Activated CD4-positive, CD25-positive, alpha-beta regulatory T cell (primary cell): ENCODE data around the gene DENND6A.
"Not testable (repeated sequence)": the region's sequence is repeated elsewhere in the genome, so short reads cannot be mapped to it uniquely, and the experiment has no call there.

ENCODE experiments used
- DNase-seq, 4 experiments: peaks; one replicate each; lab custom pipeline; 2025; lab: John Stamatoyannopoulos, UW

Gene DENND6A

GRCh38 chr3:57634259-57634658, 58.6 kb downstream of the DENND6A start:
- not testable (repeated sequence) for DNase-seq

- DNase-seq = no peak
Measured at GRCh38 chr3:57627976-57628375, 64.9 kb downstream of the DENND6A start.

GRCh38 chr3:57624801-57625200, 68.1 kb downstream of the DENND6A start:
- DNase-seq = no peak

- DNase-seq = no peak
Measured at GRCh38 chr3:57622362-57622761, 70.5 kb downstream of the DENND6A start.

- DNase-seq = no peak
Measured at GRCh38 chr3:57617739-57618138, 75.1 kb downstream of the DENND6A start.

GRCh38 chr3:57616233-57616632, 76.6 kb downstream of the DENND6A start:
- no peak for DNase-seq

- DNase-seq = not testable (repeated sequence)
Measured at GRCh38 chr3:57611870-57612269, 81.0 kb downstream of the DENND6A start.

GRCh38 chr3:57605683-57606082, 87.2 kb downstream of the DENND6A start:
- no peak for DNase-seq

GRCh38 chr3:57604971-57605370, 87.9 kb downstream of the DENND6A start:
- no peak for DNase-seq

GRCh38 chr3:57600195-57600594, 92.7 kb downstream of the DENND6A start:
- DNase-seq = no peak

- no peak for DNase-seq
Measured at GRCh38 chr3:57598765-57599360, 94.0 kb downstream of the DENND6A start.

GRCh38 chr3:57597127-57597923, 95.6 kb downstream of the DENND6A start, which contains the start of gene ARF4:
TSS of gene ARF4 (minus strand) at chr3:57597344. CDS start at chr3:57597140, 204 bp downstream.
- peak; percentile 97 to 99 (median 98) for DNase-seq

- peak; percentile 10 to 25 (median 16) for DNase-seq
Measured at GRCh38 chr3:57596495-57597126, 96.3 kb downstream of the DENND6A start.

- no peak for DNase-seq
Measured at GRCh38 chr3:57594576-57594975, 98.3 kb downstream of the DENND6A start.

GRCh38 chr3:57594144-57594543, 98.7 kb downstream of the DENND6A start:
- no peak for DNase-seq

- DNase-seq = no peak
Measured at GRCh38 chr3:57592306-57592705, 100.6 kb downstream of the DENND6A start.

GRCh38 chr3:57587905-57588304, 105.0 kb downstream of the DENND6A start:
- DNase-seq = no peak

- no peak for DNase-seq
Measured at GRCh38 chr3:57586778-57587177, 106.1 kb downstream of the DENND6A start.

GRCh38 chr3:57583544-57583943, 109.3 kb downstream of the DENND6A start:
- no peak for DNase-seq

GRCh38 chr3:57582474-57583168, 110.3 kb downstream of the DENND6A start:
- DNase-seq = no peak

- no peak for DNase-seq
Measured at GRCh38 chr3:57577801-57578200, 115.1 kb downstream of the DENND6A start.

GRCh38 chr3:57575966-57576626, 116.8 kb downstream of the DENND6A start:
- DNase-seq = no peak
